GM21528 (cell line): ENCODE measurements around the gene XPR1.
"Not testable (repeated sequence)": the region's sequence is repeated elsewhere in the genome, so short reads cannot be mapped to it uniquely, and the experiment has no call there.

Experiments used
- ATAC-seq: cut with Tn5 transposase; IDR thresholded peaks from one replicate; pipeline ENCODE4 v1.9.1; 2021; ENCODE audit warnings: mild to moderate bottlenecking, moderate library complexity; ENCODE audit not compliant: unreplicated experiment, low FRiP score

XPR1 gene

GRCh38 chr1:180642781-180643180 is 11.0 kb downstream of the XPR1 start:
- ATAC-seq, result no peak

GRCh38 chr1:180643693-180644092 is 11.9 kb downstream of the XPR1 start:
- no peak for ATAC-seq

DNA sequence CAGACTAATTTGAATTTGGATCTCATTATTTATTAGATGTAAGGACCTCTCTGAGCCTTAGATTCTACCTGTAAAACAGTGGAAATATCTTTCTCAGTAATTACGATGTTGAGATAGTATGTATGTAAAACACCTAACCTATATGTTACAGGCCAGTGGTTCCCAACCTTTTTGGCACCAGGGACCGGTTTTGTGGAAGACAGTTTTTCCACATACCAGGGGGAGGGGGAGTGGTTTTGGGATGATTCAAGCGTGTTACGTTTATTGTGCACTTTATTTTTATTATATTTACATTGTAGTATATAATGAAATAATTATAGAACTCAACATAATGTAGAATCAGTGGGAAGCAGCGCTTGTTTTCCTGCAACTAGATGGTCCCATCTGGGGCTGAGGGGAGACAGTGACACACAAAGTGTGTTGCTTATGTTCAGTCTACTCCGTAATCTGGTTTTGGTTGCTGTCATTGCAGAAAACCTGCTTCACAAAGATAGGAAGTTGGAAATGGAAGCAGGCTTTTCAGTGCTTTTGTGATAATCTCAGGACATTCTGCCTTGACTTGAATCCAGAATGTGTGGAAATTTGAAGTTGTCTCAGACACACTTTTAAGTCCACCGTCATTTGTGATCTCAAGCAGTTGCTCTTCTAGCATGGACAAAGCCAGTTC is 12.8 kb downstream of the XPR1 start:
- ATAC-seq, result no peak

DNA sequence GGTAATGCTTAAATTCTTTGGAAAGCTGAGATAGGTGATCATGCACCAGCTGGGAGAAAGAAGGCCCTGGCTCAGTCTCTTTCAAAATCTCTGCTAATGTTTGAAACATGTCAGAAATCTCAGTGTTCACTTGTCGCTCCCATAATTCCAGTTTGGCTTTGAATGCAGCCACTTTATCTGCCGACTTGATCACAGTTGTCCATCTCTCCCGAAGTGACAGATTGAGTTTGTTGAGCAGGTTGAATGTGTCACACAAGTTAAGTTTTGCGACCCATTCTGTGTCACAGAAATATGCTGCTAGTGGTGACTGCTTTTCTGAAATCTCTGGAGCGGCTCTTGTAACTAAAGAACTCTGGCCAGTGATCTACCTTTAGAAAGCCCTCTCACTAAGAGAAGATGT is 13.4 kb downstream of the XPR1 start:
- not testable (repeated sequence) for ATAC-seq

GRCh38 chr1:180646093-180646492 is 14.3 kb downstream of the XPR1 start:
- no peak for ATAC-seq

- ATAC-seq, result no peak
Measured at GRCh38 chr1:180646547-180646946, 14.7 kb downstream of the XPR1 start.

- no peak for ATAC-seq
Measured at GRCh38 chr1:180652792-180653191, 21.0 kb downstream of the XPR1 start.

GRCh38 chr1:180662709-180663108 is 30.9 kb downstream of the XPR1 start:
- ATAC-seq, result no peak

GRCh38 chr1:180670681-180671080 is 38.9 kb downstream of the XPR1 start:
- ATAC-seq, result no peak

DNA sequence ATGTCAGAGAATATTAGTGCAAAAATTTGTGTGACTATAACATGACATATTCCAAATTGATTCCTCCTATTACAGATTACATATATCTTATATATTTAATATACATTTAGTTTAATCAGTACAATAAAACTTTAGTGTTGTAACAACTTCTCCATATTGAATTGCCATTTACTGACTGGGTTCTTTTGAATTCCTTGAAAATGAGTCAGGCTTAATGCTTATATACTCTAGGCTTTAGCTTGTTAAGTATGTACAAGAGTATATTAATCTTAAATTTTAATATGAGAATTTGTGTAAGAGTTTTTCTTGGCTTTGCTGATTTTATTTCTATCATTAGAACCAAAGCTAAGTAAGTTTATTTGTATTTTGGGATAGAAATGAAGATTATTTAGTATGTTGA is 40.3 kb downstream of the XPR1 start:
- no peak for ATAC-seq

- no peak for ATAC-seq
Measured at GRCh38 chr1:180672505-180672904, 40.7 kb downstream of the XPR1 start.

DNA sequence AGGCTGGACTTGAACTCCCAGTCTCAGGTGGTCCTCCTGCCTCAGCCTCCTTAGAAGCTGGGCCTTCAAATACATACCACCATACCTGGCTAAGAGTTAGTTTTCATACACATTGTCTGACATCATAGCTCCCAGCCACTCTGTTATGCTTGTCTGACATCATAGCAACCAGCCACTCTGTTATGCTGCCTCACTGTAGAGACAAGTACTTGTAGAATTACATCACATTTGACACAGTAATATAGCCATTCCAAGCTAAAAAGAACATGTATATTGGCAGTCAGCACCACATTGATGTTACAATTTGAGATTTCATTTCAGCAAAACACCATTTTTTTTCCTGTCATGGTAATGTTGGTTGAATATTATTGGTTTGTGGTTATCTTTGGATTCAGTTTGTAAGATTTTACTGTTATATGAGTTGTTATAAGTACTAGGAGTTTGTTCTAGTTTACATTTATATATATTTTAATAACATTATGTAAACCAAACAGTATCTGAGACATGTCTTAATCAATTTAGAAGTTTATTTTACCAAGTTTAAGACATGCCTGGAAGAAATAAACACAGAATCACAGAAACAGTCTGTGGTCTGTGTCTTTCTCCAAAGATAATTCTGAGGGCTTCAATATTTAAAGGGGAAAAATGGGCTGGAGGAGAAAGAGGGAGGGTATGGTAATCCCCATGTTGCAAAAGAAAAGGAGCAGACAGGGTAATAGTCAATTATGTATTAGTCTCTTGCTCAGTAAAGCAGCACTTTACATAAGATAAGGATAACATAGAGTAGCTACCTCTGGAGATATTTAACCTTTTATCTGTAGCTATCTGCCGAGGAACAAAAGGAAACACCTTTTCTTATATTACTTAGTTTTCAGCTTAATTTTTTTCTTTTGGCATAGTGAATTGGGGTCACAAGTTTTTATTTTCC is 43.0 kb downstream of the XPR1 start:
- ATAC-seq, result no peak

DNA sequence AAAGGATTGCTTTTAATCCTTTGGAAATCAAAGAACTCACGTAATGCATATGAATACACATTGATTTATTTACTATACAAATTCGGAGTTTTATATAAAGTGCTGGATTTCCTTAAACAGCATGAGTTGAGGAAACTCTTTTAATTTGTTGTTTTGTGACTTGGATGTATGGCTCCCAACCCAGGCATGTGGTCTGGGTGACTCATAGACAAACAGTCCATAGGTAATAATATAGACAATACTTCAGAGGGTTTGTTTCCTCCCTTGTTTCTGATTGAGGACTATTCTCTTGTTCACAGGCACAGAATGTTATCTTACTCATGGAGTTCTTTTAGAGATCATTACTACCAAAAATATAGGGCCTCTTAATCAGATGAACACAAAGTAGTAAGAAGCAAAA is 43.8 kb downstream of the XPR1 start:
- no peak for ATAC-seq

DNA sequence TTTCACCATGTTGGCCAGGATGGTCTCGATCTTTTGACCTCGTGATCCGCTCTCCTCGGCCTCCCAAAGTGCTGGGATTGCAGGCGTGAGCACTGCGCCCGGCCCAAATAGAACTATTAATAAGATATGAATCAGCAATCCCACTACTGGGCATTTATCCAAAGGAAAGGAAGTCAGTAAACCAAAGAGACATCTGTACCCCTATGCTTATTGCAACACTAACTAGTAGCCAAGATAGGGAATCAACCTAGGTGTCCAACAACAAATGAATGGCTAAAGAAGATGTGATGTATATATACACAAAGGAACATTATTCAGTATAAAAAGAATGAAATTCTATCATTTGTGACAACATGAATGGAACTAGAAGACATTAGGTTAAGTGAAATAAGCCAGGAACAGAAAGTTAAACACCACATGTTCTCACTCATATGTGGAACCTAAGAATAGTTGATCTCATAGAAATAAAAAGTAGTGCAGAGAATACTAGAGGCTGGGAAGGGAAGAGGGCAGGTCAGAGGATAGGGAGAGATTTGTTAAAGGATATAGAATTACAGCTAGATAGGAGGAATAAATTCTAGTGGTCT is 48.8 kb downstream of the XPR1 start:
- ATAC-seq, result no peak

DNA sequence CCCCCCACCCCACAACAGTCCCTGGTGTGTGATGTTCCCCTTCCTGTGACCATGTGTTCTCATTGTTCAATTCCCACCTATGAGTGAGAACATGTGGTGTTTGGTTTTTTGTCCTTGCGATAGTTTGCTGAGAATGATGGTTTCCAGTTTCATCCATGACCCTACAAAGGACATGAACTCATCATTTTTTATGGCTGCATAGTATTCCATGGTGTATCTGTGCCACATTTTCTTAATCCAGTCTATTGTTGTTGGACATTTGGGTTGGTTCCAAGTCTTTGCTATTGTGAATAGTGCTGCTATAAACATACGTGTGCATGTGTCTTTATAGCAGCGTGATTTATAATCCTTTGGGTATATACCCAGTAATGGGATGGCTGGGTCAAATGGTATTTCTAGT is 51.3 kb downstream of the XPR1 start:
- ATAC-seq, result not testable (repeated sequence)

DNA sequence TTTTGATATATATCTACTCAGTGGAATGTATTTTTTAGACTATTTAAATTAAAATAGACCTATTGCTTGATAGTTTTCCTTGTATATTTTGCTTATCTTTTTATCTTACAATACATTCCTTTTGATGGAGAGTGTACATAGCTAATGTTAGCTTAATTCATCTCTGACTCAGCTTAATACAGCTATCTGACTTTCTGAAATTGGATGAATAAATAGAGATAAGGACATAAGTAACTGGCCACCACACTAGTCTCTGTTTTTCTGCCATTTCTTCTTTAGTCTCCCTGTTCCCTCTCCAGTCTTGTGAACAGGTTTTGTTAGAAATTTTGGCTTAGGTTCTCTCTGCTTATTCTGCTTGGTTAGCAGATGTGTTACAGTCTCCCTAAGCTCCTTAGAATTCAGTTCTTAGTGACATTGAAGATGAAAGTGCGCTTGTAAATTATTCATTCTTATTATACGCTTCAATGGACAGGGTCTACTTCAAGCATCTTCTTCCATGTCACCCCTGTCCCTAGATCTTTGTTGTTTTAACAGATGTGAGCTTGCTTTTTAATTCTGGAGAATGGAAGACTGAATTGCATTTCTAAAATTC is 59.6 kb downstream of the XPR1 start:
- no peak for ATAC-seq

GRCh38 chr1:180693564-180694244 is 61.9 kb downstream of the XPR1 start:
- no peak for ATAC-seq

- no peak for ATAC-seq
Measured at GRCh38 chr1:180695282-180695681, 63.5 kb downstream of the XPR1 start.

DNA sequence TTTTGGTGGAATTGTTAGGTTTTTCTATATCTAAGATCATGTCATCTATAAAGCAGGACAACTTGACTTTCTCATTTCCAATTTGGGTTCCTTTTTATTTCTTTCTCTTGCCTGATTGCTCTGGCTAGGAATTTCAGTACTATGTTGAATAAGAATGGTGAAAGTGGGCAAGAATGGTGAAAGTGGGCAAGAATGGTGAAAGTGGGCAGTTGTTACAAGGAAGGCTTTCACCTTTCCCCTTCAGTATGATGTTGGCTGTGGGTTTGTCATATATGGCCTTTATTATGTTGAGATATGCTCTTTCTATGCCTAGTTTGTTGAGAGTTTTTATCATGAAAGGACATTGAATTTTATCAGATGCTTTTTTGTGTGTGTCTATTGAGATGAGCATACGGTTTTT is 64.5 kb downstream of the XPR1 start:
- ATAC-seq, result no peak

GRCh38 chr1:180698580-180698979 is 66.8 kb downstream of the XPR1 start:
- ATAC-seq, result no peak

DNA sequence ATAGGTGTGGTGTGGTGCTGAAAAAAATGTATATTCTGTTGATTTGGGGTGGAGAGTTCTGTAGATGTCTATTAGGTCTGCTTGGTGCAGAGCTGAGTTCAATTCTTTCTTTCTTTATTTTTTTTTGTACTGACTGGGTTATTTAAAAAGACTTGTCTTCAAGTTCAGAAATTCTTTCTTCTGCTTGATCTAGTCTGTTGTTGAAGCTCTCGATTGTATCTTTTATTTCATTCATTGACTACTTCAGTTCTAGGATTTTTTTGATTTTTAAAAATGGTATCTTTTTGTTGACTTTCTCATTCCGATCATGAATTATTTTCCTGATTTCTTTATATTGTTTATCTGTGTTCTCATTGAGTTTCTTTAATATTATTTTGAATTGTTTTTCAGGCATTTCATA is 70.6 kb downstream of the XPR1 start:
- not testable (repeated sequence) for ATAC-seq
